H7 (cell line): ENCODE measurements around the gene SIT1. TPM values are rescaled to one million over a fixed set of nuclear protein-coding genes. Genes with fewer than 3 reads are reported as not detected.
A peak's percentile ranks its signal among the peaks of the same experiment; 100 is the strongest.
"Not testable (repeated sequence)": the region's sequence is repeated elsewhere in the genome, so short reads cannot be mapped to it uniquely, and the experiment has no call there.

Source experiments
- DNase-seq: peaks from one replicate; pipeline ENCODE4 v3.0.0; 2012
- H3K27me3 ChIP-seq: 2 replicates; pipeline ENCODE4 v1.6.0; 2011; ENCODE audit warnings: mild to moderate bottlenecking, low read length; ENCODE audit not compliant: control insufficient read depth, insufficient read depth
- H3K36me3 ChIP-seq: replicated peaks from 2 replicates; pipeline ENCODE4 v1.5.1; 2011; ENCODE audit warnings: low read length; ENCODE audit not compliant: control insufficient read depth, insufficient read depth
- H3K4me3 ChIP-seq: 2 replicates; pipeline ENCODE4 v1.5.1; 2011; ENCODE audit warnings: low read depth, mild to moderate bottlenecking, control low read depth, low read length, moderate library complexity; ENCODE audit not compliant: insufficient read depth
- total RNA-seq: library from RNA; depleted of rRNA; stranded (reverse); fragments of >200 nt; shearing (Covaris generic); gene quantifications from 2 replicates; pipeline ENCODE4 v1.2.3, GENCODE V29; 2014

Gene SIT1
- total RNA-seq, 1 experiment from 2014 or later = 0.69 TPM

DNA sequence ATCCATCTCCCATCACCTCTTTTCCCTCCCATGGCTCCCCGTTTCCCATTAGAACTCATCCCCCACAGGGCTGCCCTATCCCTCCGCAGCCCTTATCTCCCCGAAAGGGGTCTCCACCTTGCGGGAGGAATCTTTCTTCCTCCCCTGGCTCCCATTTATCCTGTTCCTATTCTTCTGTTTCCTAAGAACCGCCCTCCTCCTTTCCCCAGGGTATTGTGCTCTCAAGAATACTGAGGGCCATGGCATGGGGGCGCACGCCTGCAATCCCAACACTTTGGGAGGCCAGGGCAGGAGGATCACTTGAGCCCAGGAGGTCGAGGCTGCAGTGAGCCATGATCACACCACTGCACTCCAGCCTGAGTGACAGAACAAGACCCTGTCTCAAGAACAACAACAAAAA lies 33.2 kb downstream of the SIT1 start:
- peak overlapping the region; percentile 57 for H3K4me3 ChIP-seq

DNA sequence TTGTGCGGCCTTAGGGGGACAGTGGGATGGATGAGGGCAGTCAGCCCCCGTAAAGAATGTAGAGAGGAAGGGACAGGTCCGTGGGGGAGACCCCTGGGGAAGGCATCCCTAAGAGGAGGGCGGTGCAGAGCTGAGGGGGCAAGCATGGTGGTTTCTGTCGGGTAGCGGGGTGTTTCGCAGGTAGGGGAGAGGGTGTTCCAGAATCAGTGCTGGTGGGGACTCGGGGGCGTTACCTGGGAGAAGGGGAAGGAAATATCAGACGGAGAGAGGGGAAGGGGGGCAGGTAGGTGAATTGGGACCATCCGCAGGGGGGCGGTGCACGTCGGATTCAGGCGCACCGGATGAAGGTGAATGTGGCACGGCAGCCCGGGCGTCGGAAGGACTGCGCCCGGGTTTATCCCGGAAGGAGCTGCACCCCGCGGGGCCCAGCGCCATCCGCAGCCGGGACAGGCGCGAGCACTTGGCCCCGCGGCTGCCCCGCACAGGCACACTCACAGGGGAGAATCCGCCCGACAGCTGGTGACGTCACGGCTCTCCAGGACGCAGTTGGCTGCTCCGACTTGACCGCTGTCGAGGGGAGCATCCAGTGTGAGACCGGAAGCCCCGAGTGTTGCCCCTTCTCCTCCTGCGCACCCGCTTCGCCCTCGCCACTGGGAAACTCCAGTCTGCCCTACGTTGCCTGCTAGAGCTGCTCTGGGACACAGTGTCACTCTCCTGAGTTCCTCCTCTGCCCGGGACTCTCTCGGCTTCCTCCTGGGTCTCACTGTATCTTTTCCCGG lies 33.9 kb downstream of the SIT1 start:
- peaks cover 39% of the 10 kb centered on the region for H3K27me3 ChIP-seq
- H3K4me3 ChIP-seq = peak overlapping the region; percentile 57
- peak; percentile 87 for DNase-seq
- H3K36me3 ChIP-seq = no peaks in the 10 kb centered on the region

More for the DNA sequence above, 33.2 kb downstream of the SIT1 start:
- Histone ChIP-seq H3K36me3 (no peaks in the 10 kb centered on the region), H3K27me3 (peaks cover 39% of the 10 kb centered on the region)
- no peak for DNase-seq

DNA sequence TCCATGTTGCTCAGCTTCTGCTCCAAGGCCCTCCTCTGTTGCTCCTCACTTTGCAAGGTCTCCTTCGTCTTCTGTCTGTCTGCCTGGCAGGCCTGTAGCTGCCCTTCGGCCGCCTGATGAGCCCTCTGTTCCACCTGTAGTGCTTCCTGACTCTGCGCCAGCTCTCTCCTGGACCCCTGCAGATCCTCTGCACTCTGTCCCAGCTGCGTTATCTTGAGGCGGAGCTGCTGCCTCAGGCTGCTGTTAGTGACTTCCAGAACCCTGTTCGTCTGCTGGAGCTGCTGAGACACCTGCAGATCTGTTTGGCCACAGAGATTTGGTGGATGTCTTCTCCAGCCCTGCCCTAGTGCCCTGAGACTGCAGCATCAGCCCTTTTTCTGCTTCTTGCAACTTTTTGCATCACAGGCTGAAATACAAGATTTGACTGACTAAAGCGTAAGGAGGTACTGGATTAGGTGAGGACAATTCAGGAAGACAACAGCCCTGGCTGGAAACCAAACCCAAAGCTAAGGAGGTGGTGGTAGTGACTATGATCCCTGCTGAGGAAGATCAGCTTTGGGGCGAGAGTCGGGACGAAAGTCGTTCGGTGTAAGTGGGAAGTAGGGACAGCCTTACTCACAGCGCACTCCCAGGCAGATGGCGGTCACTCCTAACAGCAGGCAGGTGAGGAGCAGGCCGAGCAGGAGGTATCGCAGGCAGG lies 34.6 kb downstream of the SIT1 start:
- Histone ChIP-seq H3K4me3 (peak overlapping the region; percentile 57; the same call in 1 of the 2 replicates), H3K27me3 (peaks cover 39% of the 10 kb centered on the region)

GRCh38 chr9:35612843-35613242 lies 37.9 kb downstream of the SIT1 start:
- Histone ChIP-seq H3K27me3 (peaks cover 31% of the 10 kb centered on the region), H3K4me3 (no peak overlapping the region), H3K36me3 (peaks cover 10% of the 10 kb centered on the region)
- no peak for DNase-seq

More for the DNA sequence above, 34.6 kb downstream of the SIT1 start:
- DNase-seq = peak; percentile 34
- H3K36me3 ChIP-seq = no peaks in the 10 kb centered on the region

DNA sequence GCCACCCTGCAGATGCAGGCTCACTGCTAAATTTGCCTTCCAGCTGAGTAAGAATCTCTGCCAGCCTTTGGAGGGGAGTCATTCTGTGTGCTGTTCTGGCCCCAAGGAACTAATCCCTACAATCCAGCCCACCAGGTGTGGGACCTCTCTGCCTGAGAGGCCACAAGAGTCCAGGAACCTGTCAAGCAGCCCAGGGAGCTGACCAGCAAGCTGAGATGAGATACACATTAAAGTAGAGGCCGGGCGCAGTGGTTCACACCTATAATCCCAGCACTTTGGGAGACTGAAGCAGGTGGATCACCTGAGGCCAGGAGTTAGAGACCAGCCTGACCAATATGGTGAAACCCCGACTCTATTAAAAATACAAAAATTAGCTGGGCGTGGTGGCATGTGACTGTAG lies 38.7 kb downstream of the SIT1 start:
- H3K27me3 ChIP-seq = peaks cover 23% of the 10 kb centered on the region
- H3K36me3 ChIP-seq = peaks cover 12% of the 10 kb centered on the region
- DNase-seq, H3K4me3 ChIP-seq: not testable (repeated sequence)

DNA sequence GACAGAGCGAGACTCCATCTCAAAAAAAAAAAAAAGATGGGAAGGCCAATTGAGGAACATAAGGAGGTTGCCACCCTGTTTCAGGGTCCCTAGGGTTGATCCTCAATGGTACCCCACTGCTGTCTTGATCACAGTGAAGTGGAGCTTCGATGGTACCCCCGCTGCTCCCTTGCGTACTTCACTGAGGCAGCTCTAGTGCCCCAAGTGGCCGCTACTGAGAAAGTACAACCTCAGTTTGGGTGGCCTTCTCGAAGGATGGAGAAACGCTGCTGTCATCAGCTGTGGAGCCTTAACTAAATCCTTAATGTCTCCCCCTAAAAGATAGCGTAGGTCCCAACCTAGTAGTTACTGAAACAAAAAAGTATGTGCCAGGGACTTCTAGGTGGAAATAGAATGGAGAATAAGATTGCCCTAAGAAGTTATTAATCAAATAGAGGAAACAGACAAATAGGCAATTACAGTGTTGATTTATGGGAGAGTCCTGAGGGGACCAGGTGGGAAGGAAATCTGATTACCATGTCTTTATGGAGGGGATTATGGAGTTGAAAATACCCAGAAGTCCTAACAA lies 39.4 kb downstream of the SIT1 start:
- H3K27me3 ChIP-seq = peaks cover 15% of the 10 kb centered on the region
- no peak overlapping the region for H3K4me3 ChIP-seq
- DNase-seq = peak; percentile 82
- peaks cover 12% of the 10 kb centered on the region for H3K36me3 ChIP-seq

- no peak for DNase-seq
- peaks cover 12% of the 10 kb centered on the region for H3K36me3 ChIP-seq
- H3K4me3 ChIP-seq = no peak overlapping the region
- H3K27me3 ChIP-seq = peaks cover 4% of the 10 kb centered on the region; the same call in 1 of the 2 replicates
Observed at GRCh38 chr9:35609820-35610163, 40.9 kb downstream of the SIT1 start.

DNA sequence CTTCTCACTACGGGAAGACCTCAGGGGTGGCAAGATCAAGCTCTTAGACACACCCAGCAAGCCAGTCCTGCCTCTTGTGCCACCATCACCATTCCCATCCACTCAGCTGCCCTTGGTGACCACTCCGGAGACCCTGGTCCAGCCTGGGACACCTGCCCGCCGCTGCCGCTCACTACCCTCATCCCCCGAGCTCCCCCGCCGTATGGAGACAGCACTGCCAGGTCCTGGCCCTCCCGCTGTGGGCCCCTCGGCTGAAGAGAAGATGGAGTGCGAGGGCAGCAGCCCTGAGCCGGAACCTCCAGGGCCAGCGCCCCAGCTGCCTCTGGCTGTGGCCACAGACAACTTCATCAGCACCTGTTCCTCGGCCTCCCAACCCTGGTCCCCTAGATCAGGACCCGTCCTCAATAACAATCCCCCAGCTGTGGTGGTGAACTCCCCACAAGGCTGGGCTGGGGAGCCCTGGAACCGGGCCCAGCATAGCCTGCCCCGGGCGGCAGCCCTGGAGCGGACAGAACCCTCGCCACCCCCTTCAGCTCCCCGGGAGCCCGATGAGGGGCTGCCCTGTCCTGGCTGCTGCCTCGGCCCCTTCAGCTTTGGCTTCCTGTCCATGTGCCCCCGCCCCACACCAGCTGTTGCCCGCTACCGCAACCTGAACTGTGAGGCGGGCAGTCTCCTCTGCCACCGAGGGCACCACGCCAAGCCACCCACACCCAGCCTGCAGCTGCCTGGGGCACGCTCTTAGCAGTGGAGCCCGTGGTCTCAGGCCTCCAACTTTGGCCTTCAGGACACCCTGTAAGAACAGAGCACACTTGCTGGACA lies 41.5 kb downstream of the SIT1 start:
- Histone ChIP-seq H3K36me3 (peaks cover 12% of the 10 kb centered on the region), H3K27me3 (peaks cover 1% of the 10 kb centered on the region; the same call in 1 of the 2 replicates), H3K4me3 (no peak overlapping the region)
- DNase-seq = peak; percentile 39

DNA sequence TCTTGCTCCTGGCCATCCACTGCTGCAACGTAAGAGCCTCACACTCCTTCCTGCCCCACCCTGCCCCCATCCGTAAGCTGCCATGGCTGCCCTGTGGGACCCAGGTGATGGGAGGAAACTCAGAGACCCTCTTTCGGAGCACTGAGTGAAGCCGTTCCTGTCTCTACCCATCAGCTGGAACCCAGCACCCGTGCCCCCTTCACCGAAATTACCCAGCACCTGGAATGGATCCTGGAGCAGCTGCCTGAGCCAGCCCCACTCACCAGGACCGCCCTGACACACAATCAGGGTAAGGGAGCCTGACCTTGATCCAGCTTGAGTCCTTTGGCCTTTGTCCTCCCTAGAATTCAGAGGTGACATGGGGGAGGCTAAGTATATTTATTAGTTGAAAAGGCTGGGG lies 42.5 kb downstream of the SIT1 start:
- DNase-seq = peak; percentile 13
- H3K36me3 ChIP-seq = peaks cover 12% of the 10 kb centered on the region
- H3K27me3 ChIP-seq = peaks cover 1% of the 10 kb centered on the region; the same call in 1 of the 2 replicates
- no peak overlapping the region for H3K4me3 ChIP-seq

DNA sequence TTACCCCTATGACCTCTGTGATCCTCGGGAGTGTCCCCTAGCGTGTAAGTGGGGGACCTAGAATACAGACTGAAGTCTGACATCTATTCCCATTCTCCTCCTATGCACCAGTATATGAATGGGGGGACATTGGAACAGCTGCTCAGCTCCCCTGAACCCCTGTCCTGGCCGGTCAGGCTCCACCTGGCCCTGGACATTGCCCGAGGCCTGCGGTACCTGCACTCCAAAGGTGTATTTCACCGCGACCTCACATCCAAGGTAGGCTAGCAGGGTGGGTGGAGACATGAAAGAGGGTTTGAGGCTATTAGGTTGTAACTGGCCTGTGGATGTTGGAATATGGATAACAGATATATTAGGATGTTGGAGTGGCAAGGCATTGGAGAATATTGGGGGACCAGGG lies 44.0 kb downstream of the SIT1 start:
- peaks cover 12% of the 10 kb centered on the region for H3K36me3 ChIP-seq
- H3K4me3 ChIP-seq = no peak overlapping the region
- H3K27me3 ChIP-seq = no peaks in the 10 kb centered on the region; the same call in 1 of the 2 replicates
- peak; percentile 26 for DNase-seq

- H3K36me3 ChIP-seq = peaks cover 12% of the 10 kb centered on the region
- DNase-seq = peak; percentile 66
Observed at GRCh38 chr9:35606138-35606504, 44.6 kb downstream of the SIT1 start.

GRCh38 chr9:35605351-35606137 lies 45.2 kb downstream of the SIT1 start:
- DNase-seq = peak; percentile 88

More at GRCh38 chr9:35606138-35606504, 44.6 kb downstream of the SIT1 start:
- peak overlapping the region; percentile 65 for H3K4me3 ChIP-seq
- no peaks in the 10 kb centered on the region; the same call in 1 of the 2 replicates for H3K27me3 ChIP-seq

GRCh38 chr9:35604578-35605350 lies 46.0 kb downstream of the SIT1 start, which contains the start of gene TESK1:
Gene TESK1 (plus strand): TSS chr9:35605262. CDS start chr9:35605620, 358 bp downstream.
- peak within 1 kb of the TSS; percentile 78 for H3K4me3 ChIP-seq
- DNase-seq = peak; percentile 99
- no peaks in the 10 kb centered on the region; the same call in 1 of the 2 replicates for H3K27me3 ChIP-seq
- H3K36me3 ChIP-seq = peaks cover 10% of the 10 kb centered on the region

More at GRCh38 chr9:35605351-35606137, 45.2 kb downstream of the SIT1 start:
- peak overlapping the region; percentile 65 for H3K4me3 ChIP-seq
- H3K27me3 ChIP-seq = no peaks in the 10 kb centered on the region; the same call in 1 of the 2 replicates
- H3K36me3 ChIP-seq = peaks cover 12% of the 10 kb centered on the region
